Stimulated activated CD4-positive, alpha-beta T cell treated with anti-CD3 and anti-CD28 coated beads, Interleukin-12 subunit alpha, Interleukin-12 subunit beta, amount 100 ng/mL, for 48 hours (primary cell): ENCODE measurements around the gene NQO1.
"Not testable (repeated sequence)": the region's sequence is repeated elsewhere in the genome, so short reads cannot be mapped to it uniquely, and the experiment has no call there.

Experiments
- DNase-seq, 3 donors: peaks; one replicate each; pipeline ENCODE4 v3.0.0-alpha.2; 2020; ENCODE audit warnings: low read depth in 2 of 3, low spot score in 1 of 3

Gene NQO1

GRCh38 chr16:69744363-69745231 is 18.2 kb upstream of the NQO1 start:
- no peak for DNase-seq

GRCh38 chr16:69741951-69742904 is 15.9 kb upstream of the NQO1 start:
- no peak for DNase-seq

DNA sequence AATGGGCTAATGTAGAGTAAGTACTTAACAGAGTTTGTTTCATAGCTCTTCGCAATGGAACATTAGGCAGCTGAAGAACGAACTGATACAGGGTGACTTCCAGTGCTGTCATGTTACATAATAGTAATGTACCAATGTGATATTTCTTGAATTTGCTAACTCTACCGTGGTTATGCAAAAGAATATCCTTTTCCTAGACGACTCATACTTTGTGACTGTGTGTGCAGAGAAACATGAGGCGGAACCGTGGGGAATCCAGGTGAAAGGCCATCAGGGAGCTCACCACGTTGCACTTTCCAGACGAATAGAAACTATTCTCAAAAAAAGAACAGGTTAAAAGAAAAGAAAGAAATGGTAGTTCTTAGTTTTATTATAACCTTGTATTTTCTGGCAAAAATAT is 15.2 kb upstream of the NQO1 start:
- DNase-seq, result no peak

- DNase-seq, result no peak
These were observed 5.7 kb upstream of the NQO1 start for GRCh38 chr16:69732101-69732500.

DNA sequence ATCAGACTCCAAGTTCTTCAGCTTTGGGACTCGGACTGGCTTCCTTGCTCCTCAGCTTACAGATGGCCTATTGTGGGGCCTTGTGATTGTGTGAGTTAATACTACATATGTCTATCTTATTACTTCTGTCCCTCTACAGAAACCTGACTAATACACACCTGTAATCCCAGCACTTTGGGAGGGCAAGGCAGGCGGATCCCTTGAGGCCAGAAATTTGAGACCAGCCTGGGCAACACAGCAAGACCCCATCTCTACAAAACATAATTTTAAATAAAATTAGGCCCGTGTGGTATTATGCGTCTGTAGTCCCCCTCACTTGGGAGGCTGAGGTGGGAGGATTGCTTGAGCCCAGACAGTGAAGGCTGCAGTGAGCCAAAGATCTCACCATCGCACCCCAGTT is 4.9 kb upstream of the NQO1 start:
- DNase-seq, result not testable (repeated sequence)

- DNase-seq, result not testable (repeated sequence)
These were observed 2.7 kb upstream of the NQO1 start for GRCh38 chr16:69729030-69729429.

DNA sequence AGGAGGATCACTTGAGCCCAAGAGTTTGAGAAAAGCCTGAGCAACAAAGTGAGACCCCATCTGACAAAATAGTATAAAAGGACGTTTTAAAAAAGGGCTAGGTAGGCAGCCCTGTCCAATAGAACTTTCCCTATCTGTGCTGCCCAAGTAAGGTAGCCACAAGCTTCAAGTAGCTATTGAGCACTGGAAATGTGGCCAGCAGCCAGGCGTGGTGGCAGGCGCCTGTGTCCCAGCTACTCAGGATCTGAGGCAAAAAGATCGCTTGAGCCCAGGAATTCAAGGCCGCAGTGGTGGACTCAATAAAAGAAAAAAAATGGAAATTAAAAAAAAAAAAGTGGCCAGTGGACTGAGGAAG is 1.5 kb upstream of the NQO1 start:
- DNase-seq, result no peak

GRCh38 chr16:69725480-69726312 is 664 bp downstream of the NQO1 start:
- DNase-seq, result no peak

DNA sequence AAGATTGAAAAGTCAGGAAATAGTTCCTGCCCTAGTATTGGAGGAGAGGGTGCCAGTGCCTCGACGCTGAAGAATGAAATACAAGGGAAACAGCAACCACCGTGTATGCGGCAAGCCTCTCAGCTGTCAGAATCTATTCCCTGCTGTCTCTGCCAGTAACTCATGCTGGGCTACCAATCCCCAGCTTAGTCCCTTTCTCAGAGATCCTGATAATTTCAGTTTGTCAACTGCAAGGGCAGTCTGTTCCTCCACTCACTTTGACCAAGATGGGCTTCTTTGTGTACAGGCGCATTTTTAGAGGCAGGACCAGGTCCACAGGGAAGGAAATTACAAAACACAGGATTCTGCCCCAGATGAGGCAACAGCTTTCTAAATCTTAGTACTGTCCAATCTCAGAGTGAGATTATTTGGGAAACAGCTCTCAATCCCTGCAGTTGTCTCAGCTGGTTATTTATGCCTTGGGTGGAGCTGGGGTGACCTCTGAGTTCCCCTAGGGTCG is 1.3 kb downstream of the NQO1 start:
- no peak for DNase-seq

GRCh38 chr16:69724414-69724873 is 1.9 kb downstream of the NQO1 start:
- no peak for DNase-seq

DNA sequence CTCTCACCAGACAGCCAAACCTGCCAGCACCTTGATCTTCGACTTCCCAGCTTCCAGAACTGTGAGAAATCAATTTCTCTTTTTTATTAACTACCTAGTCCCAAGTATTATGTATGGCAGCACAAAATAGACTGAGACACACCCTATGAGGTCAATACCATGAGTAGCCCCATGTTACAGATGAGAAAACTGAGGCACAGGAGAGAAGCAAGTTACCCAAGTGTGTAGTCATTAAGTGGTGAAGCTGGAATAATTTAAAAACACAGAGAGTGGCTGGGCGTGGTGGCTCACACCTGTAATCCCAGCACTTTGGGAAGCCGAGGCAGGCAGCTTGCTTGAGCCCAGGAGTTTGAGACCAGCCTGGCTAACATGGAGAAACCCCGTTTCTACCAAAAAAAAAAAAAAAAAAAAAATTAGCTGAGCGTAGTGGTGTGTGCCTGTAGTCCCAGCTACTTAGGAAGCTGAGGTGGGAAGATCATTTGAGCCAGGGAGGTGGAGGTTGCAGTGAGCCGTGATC is 4.9 kb downstream of the NQO1 start:
- DNase-seq, result no peak

- DNase-seq, result no peak
These were observed 5.4 kb downstream of the NQO1 start for GRCh38 chr16:69720822-69721430.

GRCh38 chr16:69718111-69718764 is 8.1 kb downstream of the NQO1 start:
- no peak for DNase-seq

- DNase-seq, result no peak
These were observed 9.3 kb downstream of the NQO1 start for GRCh38 chr16:69717066-69717465.

- no peak for DNase-seq
These were observed 13.3 kb downstream of the NQO1 start for GRCh38 chr16:69712914-69713581.

DNA sequence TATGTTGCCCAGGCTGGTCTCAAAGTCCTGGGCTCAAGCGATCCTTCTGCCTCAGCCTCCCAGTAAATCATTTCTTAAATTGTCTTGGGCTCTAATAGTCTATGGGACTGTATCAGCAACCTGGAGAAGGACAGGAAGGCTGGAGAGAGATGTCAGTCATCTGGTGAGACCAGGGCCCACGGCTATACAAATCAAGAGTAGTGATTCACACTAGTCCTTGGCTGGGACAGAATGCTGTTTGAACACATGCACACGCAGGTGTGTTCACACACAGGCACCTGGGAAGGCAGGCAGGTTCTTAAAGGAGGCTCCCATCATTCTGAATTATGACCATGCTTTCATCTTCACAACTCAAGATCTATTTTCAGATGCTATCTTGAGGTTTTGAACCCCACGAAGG is 14.1 kb downstream of the NQO1 start:
- DNase-seq, result no peak

- DNase-seq, result no peak
These were observed 15.1 kb downstream of the NQO1 start for GRCh38 chr16:69711115-69711740.

- DNase-seq, result peak in 1 of 3 donors; percentile 46
These were observed 16.8 kb downstream of the NQO1 start for GRCh38 chr16:69709456-69710084.
